ENCODE measurements around the gene KRT72.

DNA sequence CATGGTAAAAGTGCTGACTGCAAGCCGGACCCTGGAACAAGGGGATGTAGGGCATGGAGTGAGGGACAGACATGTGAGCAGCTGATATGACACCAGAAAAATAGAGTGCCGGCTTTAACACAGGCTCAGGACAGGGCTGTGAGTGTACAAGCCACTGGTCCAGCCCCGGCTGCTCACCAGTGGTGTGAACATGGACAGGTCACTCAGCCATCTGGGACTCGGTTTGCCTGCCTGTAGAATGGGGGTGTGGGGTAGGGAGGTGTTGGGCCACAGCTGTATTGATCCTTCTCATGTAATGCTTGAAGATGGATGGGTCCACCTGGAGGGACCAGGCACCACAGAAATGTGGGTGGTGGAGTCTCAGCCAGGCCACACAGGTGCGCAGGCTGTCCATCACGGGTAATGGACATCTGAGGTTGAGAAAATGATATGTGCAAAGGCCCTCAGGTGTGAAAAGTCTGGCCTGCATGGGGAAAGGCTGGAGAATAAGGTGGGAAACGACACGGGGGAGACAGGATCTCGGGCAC is 17.0 kb downstream of the KRT72 start:
- TF ChIP-seq RAD21 (IDR thresholded peaks at IDR 0.05; ENCODE audit: low read depth) (no peak), TCF7L2 (IDR thresholded peaks at IDR 0.05; ENCODE audit: borderline replicate concordance, extremely low read depth, insufficient read depth, insufficient read length) (no peak), POLR2AphosphoS5 (IDR thresholded peaks at IDR 0.05; ENCODE audit: low read depth, low read length) (no peak), POLR2A (IDR thresholded peaks at IDR 0.05; ENCODE audit: borderline replicate concordance, extremely low read depth, insufficient read depth, insufficient read length) (no peak), EZH2 (IDR thresholded peaks at IDR 0.05) (no peak), CEBPB (IDR thresholded peaks at IDR 0.05; ENCODE audit: low read depth) (no peak), EZH2phosphoT487 (IDR thresholded peaks at IDR 0.05; ENCODE audit: borderline replicate concordance) (no peak)
- TF ChIP-seq, protein P1, sequence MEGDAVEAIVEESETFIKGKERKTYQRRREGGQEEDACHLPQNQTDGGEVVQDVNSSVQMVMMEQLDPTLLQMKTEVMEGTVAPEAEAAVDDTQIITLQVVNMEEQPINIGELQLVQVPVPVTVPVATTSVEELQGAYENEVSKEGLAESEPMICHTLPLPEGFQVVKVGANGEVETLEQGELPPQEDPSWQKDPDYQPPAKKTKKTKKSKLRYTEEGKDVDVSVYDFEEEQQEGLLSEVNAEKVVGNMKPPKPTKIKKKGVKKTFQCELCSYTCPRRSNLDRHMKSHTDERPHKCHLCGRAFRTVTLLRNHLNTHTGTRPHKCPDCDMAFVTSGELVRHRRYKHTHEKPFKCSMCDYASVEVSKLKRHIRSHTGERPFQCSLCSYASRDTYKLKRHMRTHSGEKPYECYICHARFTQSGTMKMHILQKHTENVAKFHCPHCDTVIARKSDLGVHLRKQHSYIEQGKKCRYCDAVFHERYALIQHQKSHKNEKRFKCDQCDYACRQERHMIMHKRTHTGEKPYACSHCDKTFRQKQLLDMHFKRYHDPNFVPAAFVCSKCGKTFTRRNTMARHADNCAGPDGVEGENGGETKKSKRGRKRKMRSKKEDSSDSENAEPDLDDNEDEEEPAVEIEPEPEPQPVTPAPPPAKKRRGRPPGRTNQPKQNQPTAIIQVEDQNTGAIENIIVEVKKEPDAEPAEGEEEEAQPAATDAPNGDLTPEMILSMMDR (IDR thresholded peaks at IDR 0.05 in 2 of 3, conservative IDR thresholded peaks at IDR 0.05 in 1 of 3; ENCODE audit: borderline replicate concordance in 1 of 3, insufficient read depth in 1 of 3, low read depth in 2 of 3, low read length in 2 of 3), result no peak

Data from HCT116 (cell line).